HG03159 (cell line): Measurements from ENCODE around the gene XAB2.

Experiments
- ATAC-seq: cut with Tn5 transposase; IDR thresholded peaks from one replicate; pipeline ENCODE4 v1.9.1; 2021; ENCODE audit warnings: mild to moderate bottlenecking, moderate library complexity; ENCODE audit not compliant: unreplicated experiment

Gene XAB2

GRCh38 chr19:7612282-7613274 lies 16.8 kb downstream of the XAB2 start:
- no peak for ATAC-seq

- no peak for ATAC-seq
Measured at GRCh38 chr19:7611541-7612279, 17.6 kb downstream of the XAB2 start.

GRCh38 chr19:7610491-7611240 lies 18.7 kb downstream of the XAB2 start:
- ATAC-seq = no peak

GRCh38 chr19:7607874-7608560 lies 21.3 kb downstream of the XAB2 start:
- ATAC-seq = no peak

GRCh38 chr19:7607212-7607873 lies 22.0 kb downstream of the XAB2 start:
- no peak for ATAC-seq

GRCh38 chr19:7606289-7606688 lies 23.1 kb downstream of the XAB2 start:
- no peak for ATAC-seq

- ATAC-seq = no peak
Measured at GRCh38 chr19:7605490-7606222, 23.7 kb downstream of the XAB2 start.

- no peak for ATAC-seq
Measured at GRCh38 chr19:7603919-7604318, 25.4 kb downstream of the XAB2 start.

GRCh38 chr19:7602935-7603497 lies 26.3 kb downstream of the XAB2 start:
- ATAC-seq = no peak

GRCh38 chr19:7602240-7602934 lies 27.0 kb downstream of the XAB2 start:
- ATAC-seq = no peak

GRCh38 chr19:7600721-7601120 lies 28.6 kb downstream of the XAB2 start:
- no peak for ATAC-seq

GRCh38 chr19:7598180-7598579 lies 31.2 kb downstream of the XAB2 start:
- no peak for ATAC-seq

GRCh38 chr19:7597689-7598088 lies 31.7 kb downstream of the XAB2 start:
- ATAC-seq = no peak

GRCh38 chr19:7596211-7596937 lies 33.0 kb downstream of the XAB2 start:
- no peak for ATAC-seq

- no peak for ATAC-seq
Measured at GRCh38 chr19:7595466-7596133, 33.7 kb downstream of the XAB2 start, which contains the start of gene CAMSAP3. CAMSAP3 (plus strand) TSS chr19:7595863; CDS start chr19:7596003, 140 bp downstream.

- no peak for ATAC-seq
Measured at GRCh38 chr19:7590256-7590655, 39.1 kb downstream of the XAB2 start.

GRCh38 chr19:7589822-7590221 lies 39.5 kb downstream of the XAB2 start:
- no peak for ATAC-seq
